Natural killer cell (primary cell): ENCODE results near the gene S100A2. TPM values are rescaled to one million over a fixed set of nuclear protein-coding genes. Genes with fewer than 3 reads are reported as not detected.
A peak's percentile ranks its signal among the peaks of the same experiment; 100 is the strongest.

Experiments used
- ATAC-seq, 3 donors: fragments of 150-1000 bp in 2 of 3; fragments of 200-7000 bp in 1 of 3; cut with Tn5 transposase; 1 replicate in 1 of 3; 2 replicates in 2 of 3; pipeline ENCODE4 v1.10.0; 2021; ENCODE audit warnings: mild to moderate bottlenecking in 2 of 3, moderate library complexity in 2 of 3
- DNase-seq, 2 donors: peaks; one replicate each; pipeline versions ENCODE4 v3.0.0 to v3.0.0-alpha.2; 2013 to 2021; ENCODE audit warnings: mixed read lengths in 1 of 2
- H3K27ac ChIP-seq: one replicate; pipeline ENCODE4 v1.5.1; 2013; ENCODE audit warnings: mild to moderate bottlenecking, low read length
- H3K27me3 ChIP-seq: one replicate; pipeline ENCODE4 v1.6.1; 2013; ENCODE audit warnings: low read length; ENCODE audit not compliant: control insufficient read depth, insufficient read depth
- H3K36me3 ChIP-seq: one replicate; pipeline ENCODE4 v1.6.1; 2013; ENCODE audit warnings: low read length; ENCODE audit not compliant: control insufficient read depth, insufficient read depth
- H3K4me1 ChIP-seq: one replicate; pipeline ENCODE4 v1.6.1; 2013; ENCODE audit warnings: low read length; ENCODE audit not compliant: control insufficient read depth, insufficient read depth
- H3K4me3 ChIP-seq: one replicate; pipeline ENCODE4 v1.5.1; 2013; ENCODE audit warnings: low read length
- H3K9me3 ChIP-seq: one replicate; pipeline ENCODE4 v1.6.1; 2013; ENCODE audit warnings: low read length; ENCODE audit not compliant: control insufficient read depth, insufficient read depth
- H3K27ac Mint-ChIP-seq, 2 donors: one replicate each; pipeline ENCODE4 v1.8.0; 2022; ENCODE audit warnings: mild to moderate bottlenecking in 2 of 2, mixed read lengths in 2 of 2, moderate library complexity in 1 of 2
- H3K27me3 Mint-ChIP-seq, 2 donors: one replicate each; pipeline ENCODE4 v1.8.0; 2022; ENCODE audit warnings: low read depth in 2 of 2, mixed read lengths in 2 of 2
- H3K36me3 Mint-ChIP-seq: one replicate; pipeline ENCODE4 v1.8.0; 2022; ENCODE audit warnings: mixed read lengths
- H3K4me1 Mint-ChIP-seq, 2 donors: one replicate each; pipeline ENCODE4 v1.8.0; 2022; ENCODE audit warnings: mixed read lengths in 2 of 2
- H3K4me3 Mint-ChIP-seq: one replicate; pipeline ENCODE4 v1.8.0; 2022; ENCODE audit warnings: mild to moderate bottlenecking, moderate library complexity, mixed read lengths
- H3K9me3 Mint-ChIP-seq, 2 donors: one replicate each; pipeline ENCODE4 v1.8.0; 2022; ENCODE audit warnings: mixed read lengths in 2 of 2
- WGBS: methylation state at CpG from one replicate; pipeline ENCODE4 v1.1.7; 2013; ENCODE audit warnings: missing lambda C conversion rate; ENCODE audit not compliant: insufficient coverage; 5-methylcytosine and 5-hydroxymethylcytosine counted together
- intact Hi-C: fragments of 100-400 bp; cut with micrococcal nuclease; formaldehyde crosslinking; loops from one replicate; pipeline ENCODE4 v1.14.2; 2022
- total RNA-seq, 4 donors: library from RNA; stranded (reverse); fragments of 120-200 nt in 1 of 4; gene quantifications; one replicate each; pipeline versions ENCODE4 v1.2.3 to v1.2.4, GENCODE V29; 2013 to 2022
- TF ChIP-seq, protein P1 (sequence below): fragments of 200-600 bp; IDR thresholded peaks from one replicate; pipeline ENCODE4 v1.8.0; 2022; ENCODE audit warnings: antibody characterized with exemption

S100A2 gene
- total RNA-seq, 3 donors from 2014 or later (not counting 1 experiment from before 2014, with no cell fraction given): not detected

- no peak overlapping the region for H3K4me3 Mint-ChIP-seq
- no peak for ATAC-seq
- H3K27me3 Mint-ChIP-seq: peaks cover 0 to 12% of the 10 kb centered on the region in 2 donors
- H3K4me1 ChIP-seq: peaks cover 37% of the 10 kb centered on the region
- H3K27ac ChIP-seq: no peak overlapping the region
- no peak for DNase-seq
- no peaks in the 10 kb centered on the region for H3K36me3 Mint-ChIP-seq
- TF ChIP-seq, protein P1, sequence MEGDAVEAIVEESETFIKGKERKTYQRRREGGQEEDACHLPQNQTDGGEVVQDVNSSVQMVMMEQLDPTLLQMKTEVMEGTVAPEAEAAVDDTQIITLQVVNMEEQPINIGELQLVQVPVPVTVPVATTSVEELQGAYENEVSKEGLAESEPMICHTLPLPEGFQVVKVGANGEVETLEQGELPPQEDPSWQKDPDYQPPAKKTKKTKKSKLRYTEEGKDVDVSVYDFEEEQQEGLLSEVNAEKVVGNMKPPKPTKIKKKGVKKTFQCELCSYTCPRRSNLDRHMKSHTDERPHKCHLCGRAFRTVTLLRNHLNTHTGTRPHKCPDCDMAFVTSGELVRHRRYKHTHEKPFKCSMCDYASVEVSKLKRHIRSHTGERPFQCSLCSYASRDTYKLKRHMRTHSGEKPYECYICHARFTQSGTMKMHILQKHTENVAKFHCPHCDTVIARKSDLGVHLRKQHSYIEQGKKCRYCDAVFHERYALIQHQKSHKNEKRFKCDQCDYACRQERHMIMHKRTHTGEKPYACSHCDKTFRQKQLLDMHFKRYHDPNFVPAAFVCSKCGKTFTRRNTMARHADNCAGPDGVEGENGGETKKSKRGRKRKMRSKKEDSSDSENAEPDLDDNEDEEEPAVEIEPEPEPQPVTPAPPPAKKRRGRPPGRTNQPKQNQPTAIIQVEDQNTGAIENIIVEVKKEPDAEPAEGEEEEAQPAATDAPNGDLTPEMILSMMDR: no peak
- no peak overlapping the region for H3K4me3 ChIP-seq
- no peaks in the 10 kb centered on the region for H3K9me3 ChIP-seq
- H3K9me3 Mint-ChIP-seq: no peaks in the 10 kb centered on the region
- H3K27ac Mint-ChIP-seq: peak overlapping the region in 1 of 2 donors; percentile 18
- 87% methylated on average over 8 of the region's 8 CpGs for WGBS
- intact Hi-C loops: no loop called here
- H3K27me3 ChIP-seq: no peaks in the 10 kb centered on the region
- no peaks in the 10 kb centered on the region for H3K36me3 ChIP-seq
- H3K4me1 Mint-ChIP-seq: peaks cover 25 to 34% of the 10 kb centered on the region in 2 donors
These were observed 3.8 kb upstream of the S100A2 start for GRCh38 chr1:153569465-153569864.

DNA sequence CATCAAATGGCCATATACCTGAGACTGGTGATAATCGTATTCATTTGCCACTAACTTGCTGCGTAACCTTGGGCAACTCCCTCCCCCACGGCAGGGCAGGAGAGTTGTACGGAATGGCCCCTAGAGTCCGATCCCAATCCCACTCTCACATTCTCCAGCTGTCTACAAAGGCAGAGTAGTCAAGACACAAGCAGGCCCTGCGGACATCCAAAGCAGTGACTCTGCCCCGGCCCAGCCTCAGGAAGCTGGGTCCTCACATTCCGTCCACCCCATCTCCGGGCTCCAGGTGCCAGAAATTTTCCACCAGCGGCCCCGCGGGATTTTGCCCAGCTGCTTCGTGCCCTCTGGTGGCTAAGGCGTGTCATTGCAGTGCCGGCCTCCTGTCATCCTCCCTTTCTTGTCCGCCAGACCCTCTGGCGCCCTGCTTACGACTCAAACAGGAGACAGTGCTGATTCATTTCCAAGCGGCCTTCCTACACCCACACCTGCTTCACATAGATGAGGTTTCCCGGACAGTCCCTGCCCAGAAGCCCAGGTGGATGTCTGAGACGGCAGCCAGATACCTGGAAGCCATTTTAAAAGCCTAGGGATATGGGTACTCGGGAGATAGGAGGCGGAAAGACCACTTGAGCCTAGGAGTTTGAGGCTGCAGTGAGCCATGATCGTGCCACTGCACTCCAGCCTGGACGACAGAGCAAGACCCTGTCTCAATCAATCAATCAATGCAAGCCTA is 2.9 kb upstream of the S100A2 start:
- TF ChIP-seq, protein P1: peak; percentile 97
- intact Hi-C loops: loop anchor here (1.0 kb wide), 2 partner anchors 35 to 57 kb away; no protein-coding TSS in a partner anchor
- WGBS: 20% methylated on average over 25 of the region's 25 CpGs
- peaks cover 25 to 34% of the 10 kb centered on the region in 2 donors for H3K4me1 Mint-ChIP-seq
- no peaks in the 10 kb centered on the region for H3K36me3 Mint-ChIP-seq
- Histone ChIP-seq H3K27me3 (no peaks in the 10 kb centered on the region), H3K27ac (no peak overlapping the region), H3K36me3 (no peaks in the 10 kb centered on the region), H3K4me3 (no peak overlapping the region), H3K4me1 (peaks cover 37% of the 10 kb centered on the region), H3K9me3 (no peaks in the 10 kb centered on the region)
- peaks cover 0 to 12% of the 10 kb centered on the region in 2 donors for H3K27me3 Mint-ChIP-seq
- DNase-seq: peak; percentile 73 to 89
- ATAC-seq: peak; percentile 41 to 71 (median 71)
- H3K9me3 Mint-ChIP-seq: no peaks in the 10 kb centered on the region
- H3K27ac Mint-ChIP-seq: peak overlapping the region; percentile 50 to 98
- peak overlapping the region; percentile 60 for H3K4me3 Mint-ChIP-seq

- no peak for ATAC-seq
- WGBS: 89% methylated on average over 22 of the region's 22 CpGs
These were observed 2.1 kb upstream of the S100A2 start for GRCh38 chr1:153567621-153568366.

More at GRCh38 chr1:153567621-153568366, 2.1 kb upstream of the S100A2 start:
- Histone ChIP-seq H3K4me1 (peaks cover 37% of the 10 kb centered on the region), H3K27me3 (no peaks in the 10 kb centered on the region), H3K36me3 (no peaks in the 10 kb centered on the region), H3K27ac (no peak overlapping the region), H3K4me3 (no peak overlapping the region), H3K9me3 (no peaks in the 10 kb centered on the region)
- intact Hi-C loops: loop anchor here (1.0 kb wide), 2 partner anchors 34 to 56 kb away; no protein-coding TSS in a partner anchor
- Mint-ChIP-seq H3K4me3 (no peak overlapping the region), H3K4me1 (peaks cover 25 to 34% of the 10 kb centered on the region in 2 donors), H3K27me3 (peaks cover 0 to 12% of the 10 kb centered on the region in 2 donors), H3K36me3 (no peaks in the 10 kb centered on the region), H3K27ac (peak overlapping the region in 1 of 2 donors; percentile 98), H3K9me3 (no peaks in the 10 kb centered on the region)
- TF ChIP-seq, protein P1: no peak
- no peak for DNase-seq
